ENCODE measurements around the gene IGFBPL1. TPM values are rescaled to one million over a fixed set of nuclear protein-coding genes. Genes with fewer than 3 reads are reported as not detected.
A peak's percentile ranks its signal among the peaks of the same experiment; 100 is the strongest.

IGFBPL1 gene
- total RNA-seq, 1 donor from 2014 or later: not detected

DNA sequence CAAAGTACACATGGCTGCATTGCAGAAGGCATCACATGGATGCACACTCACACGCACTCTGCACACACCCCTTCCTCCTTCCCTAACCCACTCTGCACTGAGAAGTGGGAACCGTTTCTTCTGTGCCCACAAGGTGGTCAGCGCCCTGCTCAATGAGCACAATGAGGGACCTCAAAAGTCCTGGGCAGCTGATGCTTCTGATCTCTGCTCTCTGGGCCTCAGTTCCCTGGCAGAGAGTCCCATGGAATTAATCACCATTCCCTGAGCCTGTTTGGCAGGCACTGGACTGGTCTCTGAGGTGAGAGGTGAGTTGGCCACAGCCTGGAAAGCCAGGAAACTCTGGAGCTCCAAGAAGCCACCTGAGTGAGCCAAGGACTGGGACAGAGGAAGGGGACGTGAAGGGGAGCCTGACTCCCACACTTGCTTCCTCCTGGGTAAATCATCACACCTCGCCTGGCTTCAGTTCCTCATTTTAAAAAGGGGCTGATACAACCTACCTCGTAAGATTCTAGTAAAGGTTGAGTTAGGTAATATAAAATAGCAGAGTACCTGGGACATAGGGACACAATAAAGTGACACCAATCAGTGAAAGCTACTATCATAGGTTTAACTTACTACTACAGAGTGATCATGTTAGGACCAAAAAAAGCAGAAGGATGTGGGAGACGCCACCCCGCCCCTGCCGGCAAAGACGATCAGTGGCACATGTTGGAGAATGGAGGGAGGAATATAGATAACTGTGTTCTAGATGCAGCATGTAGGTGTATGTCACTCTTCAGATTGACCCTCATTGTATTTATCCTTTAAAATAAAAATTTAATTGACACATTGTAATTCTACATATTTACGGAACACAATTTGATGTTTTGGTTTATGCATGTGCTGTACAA, 21.1 kb upstream of the IGFBPL1 start:
- TF ChIP-seq, protein P1, sequence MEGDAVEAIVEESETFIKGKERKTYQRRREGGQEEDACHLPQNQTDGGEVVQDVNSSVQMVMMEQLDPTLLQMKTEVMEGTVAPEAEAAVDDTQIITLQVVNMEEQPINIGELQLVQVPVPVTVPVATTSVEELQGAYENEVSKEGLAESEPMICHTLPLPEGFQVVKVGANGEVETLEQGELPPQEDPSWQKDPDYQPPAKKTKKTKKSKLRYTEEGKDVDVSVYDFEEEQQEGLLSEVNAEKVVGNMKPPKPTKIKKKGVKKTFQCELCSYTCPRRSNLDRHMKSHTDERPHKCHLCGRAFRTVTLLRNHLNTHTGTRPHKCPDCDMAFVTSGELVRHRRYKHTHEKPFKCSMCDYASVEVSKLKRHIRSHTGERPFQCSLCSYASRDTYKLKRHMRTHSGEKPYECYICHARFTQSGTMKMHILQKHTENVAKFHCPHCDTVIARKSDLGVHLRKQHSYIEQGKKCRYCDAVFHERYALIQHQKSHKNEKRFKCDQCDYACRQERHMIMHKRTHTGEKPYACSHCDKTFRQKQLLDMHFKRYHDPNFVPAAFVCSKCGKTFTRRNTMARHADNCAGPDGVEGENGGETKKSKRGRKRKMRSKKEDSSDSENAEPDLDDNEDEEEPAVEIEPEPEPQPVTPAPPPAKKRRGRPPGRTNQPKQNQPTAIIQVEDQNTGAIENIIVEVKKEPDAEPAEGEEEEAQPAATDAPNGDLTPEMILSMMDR (IDR thresholded peaks at IDR 0.05; ENCODE audit: insufficient read depth, low read length, severe bottlenecking): no peak
- Histone ChIP-seq H3K27me3 (ENCODE audit: control insufficient read depth, insufficient read depth, low read length) (no peaks in the 10 kb centered on the region), H3K4me3 (ENCODE audit: low read depth, low read length) (no peak overlapping the region), H3K36me3 (ENCODE audit: control insufficient read depth, insufficient read depth, low read length) (no peaks in the 10 kb centered on the region)
- no peak for DNase-seq (ENCODE audit: low read depth)
- peak; percentile 50 for FAIRE-seq

DNA sequence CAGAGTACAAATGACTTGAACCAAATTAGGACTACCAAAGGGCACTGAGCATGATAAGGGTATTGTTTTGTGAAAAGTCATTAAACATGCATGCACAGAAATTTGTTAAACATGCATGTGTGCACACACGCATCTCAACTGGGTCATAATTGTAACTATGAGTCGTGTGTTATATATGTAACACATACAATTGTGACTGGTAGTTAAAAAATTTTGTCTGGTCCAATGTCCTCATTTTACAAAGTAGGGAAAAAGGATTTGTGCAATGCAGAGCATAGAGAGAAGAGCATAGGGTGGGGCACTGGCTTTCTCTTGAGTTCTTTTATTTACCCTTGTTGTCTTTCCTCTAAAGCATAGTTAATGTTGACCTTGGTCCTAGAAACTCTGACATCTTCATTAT, 19.3 kb upstream of the IGFBPL1 start:
- no peaks in the 10 kb centered on the region for H3K36me3 ChIP-seq (ENCODE audit: control insufficient read depth, insufficient read depth, low read length)
- TF ChIP-seq, protein P1 (IDR thresholded peaks at IDR 0.05; ENCODE audit: insufficient read depth, low read length, severe bottlenecking): no peak
- no peak for FAIRE-seq
- no peak overlapping the region for H3K4me3 ChIP-seq (ENCODE audit: low read depth, low read length)
- no peaks in the 10 kb centered on the region for H3K27me3 ChIP-seq (ENCODE audit: control insufficient read depth, insufficient read depth, low read length)
- DNase-seq (ENCODE audit: low read depth): peak; percentile 73

DNA sequence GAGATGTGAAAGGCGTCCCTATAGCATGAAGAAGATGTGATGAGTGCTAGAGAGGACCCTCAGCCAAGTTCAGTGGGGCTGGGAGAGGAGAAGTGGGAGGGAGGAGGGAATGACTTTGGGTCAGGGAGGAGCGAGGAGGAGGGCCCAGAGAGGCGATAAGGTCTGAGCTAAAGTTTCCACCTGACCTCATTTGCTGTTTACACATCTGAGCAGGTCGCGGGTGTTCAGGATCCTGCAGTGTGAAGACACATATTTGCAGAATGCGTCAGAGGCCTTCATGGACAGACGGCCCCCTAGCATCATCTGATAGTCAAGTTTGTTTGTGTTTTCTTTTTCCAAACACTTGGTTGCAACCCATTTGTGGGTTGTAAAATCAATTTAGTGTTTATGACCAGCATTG, 18.9 kb upstream of the IGFBPL1 start:
- Histone ChIP-seq H3K36me3 (ENCODE audit: control insufficient read depth, insufficient read depth, low read length) (no peaks in the 10 kb centered on the region), H3K27me3 (ENCODE audit: control insufficient read depth, insufficient read depth, low read length) (no peaks in the 10 kb centered on the region), H3K4me3 (ENCODE audit: low read depth, low read length) (no peak overlapping the region)
- TF ChIP-seq, protein P1 (IDR thresholded peaks at IDR 0.05; ENCODE audit: insufficient read depth, low read length, severe bottlenecking): no peak
- FAIRE-seq: no peak
- peak; percentile 62 for DNase-seq (ENCODE audit: low read depth)

DNA sequence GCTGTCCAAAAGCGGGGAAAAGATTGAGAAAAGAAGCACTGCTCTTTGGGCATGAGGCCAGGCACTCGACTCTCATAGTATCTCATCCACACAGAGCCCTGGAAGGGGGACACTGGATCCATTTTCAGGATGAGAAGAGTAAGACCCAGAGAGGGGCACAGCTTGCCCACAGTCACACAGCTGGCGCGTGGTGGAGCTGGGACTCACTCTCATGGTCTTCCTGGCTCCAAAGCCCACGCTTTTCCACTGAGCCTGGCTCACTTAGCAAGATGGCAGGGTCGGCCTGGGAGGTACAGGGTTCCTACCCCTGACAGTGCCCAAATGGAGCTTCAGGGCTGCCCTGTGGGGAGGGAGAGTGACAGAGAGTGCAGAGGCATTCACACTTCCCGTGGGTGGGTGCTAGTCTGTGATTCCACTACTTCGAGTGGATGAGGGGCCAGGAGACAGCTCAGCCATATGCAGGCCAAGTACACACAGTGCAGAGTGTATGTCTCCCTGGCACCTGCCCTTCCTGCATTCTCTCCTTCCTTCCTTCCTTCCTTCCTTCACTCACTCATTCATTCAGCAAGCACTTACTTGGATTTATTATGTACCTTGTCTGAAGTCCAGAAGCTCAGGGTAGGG, 18.3 kb upstream of the IGFBPL1 start:
- FAIRE-seq: no peak
- H3K36me3 ChIP-seq (ENCODE audit: control insufficient read depth, insufficient read depth, low read length): no peaks in the 10 kb centered on the region
- no peak overlapping the region for H3K4me3 ChIP-seq (ENCODE audit: low read depth, low read length)
- DNase-seq (ENCODE audit: low read depth): no peak
- no peaks in the 10 kb centered on the region for H3K27me3 ChIP-seq (ENCODE audit: control insufficient read depth, insufficient read depth, low read length)
- TF ChIP-seq, protein P1 (IDR thresholded peaks at IDR 0.05; ENCODE audit: insufficient read depth, low read length, severe bottlenecking): no peak

DNA sequence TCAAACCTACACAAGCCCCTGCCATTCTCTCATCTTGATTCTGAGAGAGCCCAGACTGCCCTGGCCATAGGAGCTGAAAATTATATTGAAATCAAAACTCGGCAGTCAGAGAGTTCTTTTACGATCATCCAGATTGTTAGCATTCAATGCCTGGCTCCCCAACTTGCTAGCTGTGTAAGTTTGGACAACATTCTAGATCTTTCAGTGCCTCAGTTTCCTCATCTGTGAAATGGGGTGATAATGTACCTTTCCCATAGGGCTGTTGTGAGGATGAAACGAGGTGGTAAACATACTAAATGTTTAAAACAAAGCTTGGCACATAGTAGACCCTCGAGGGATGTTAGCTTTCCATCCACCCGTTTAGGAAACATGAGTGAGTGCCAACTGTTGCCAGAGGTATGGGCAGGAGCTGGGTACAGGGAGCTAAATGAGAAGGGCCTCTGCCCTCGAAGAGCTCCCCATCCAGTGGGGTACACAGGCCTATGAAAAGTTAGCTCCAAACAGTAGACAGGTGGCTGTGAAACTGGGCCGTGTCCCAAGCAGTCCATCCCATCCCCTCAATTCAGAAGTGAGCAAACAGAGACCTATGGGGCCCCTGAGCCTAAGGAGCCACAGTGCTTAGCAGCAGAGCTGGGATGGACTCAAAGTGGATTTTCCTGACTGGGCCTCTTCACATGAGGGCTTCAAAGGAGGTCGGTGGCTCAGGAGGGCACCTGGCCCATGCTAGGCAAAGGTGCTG, 17.3 kb upstream of the IGFBPL1 start:
- FAIRE-seq: peak; percentile 52
- no peak for DNase-seq (ENCODE audit: low read depth)
- Histone ChIP-seq H3K4me3 (ENCODE audit: low read depth, low read length) (no peak overlapping the region), H3K27me3 (ENCODE audit: control insufficient read depth, insufficient read depth, low read length) (no peaks in the 10 kb centered on the region), H3K36me3 (ENCODE audit: control insufficient read depth, insufficient read depth, low read length) (no peaks in the 10 kb centered on the region)
- TF ChIP-seq, protein P1 (IDR thresholded peaks at IDR 0.05; ENCODE audit: insufficient read depth, low read length, severe bottlenecking): no peak
